GM19351 (cell line): ENCODE results near the gene TPCN1.

Source experiments
- ATAC-seq: cut with Tn5 transposase; IDR thresholded peaks from one replicate; pipeline ENCODE4 v1.9.1; 2021; ENCODE audit warnings: mild to moderate bottlenecking, moderate library complexity; ENCODE audit not compliant: unreplicated experiment

Gene TPCN1

DNA sequence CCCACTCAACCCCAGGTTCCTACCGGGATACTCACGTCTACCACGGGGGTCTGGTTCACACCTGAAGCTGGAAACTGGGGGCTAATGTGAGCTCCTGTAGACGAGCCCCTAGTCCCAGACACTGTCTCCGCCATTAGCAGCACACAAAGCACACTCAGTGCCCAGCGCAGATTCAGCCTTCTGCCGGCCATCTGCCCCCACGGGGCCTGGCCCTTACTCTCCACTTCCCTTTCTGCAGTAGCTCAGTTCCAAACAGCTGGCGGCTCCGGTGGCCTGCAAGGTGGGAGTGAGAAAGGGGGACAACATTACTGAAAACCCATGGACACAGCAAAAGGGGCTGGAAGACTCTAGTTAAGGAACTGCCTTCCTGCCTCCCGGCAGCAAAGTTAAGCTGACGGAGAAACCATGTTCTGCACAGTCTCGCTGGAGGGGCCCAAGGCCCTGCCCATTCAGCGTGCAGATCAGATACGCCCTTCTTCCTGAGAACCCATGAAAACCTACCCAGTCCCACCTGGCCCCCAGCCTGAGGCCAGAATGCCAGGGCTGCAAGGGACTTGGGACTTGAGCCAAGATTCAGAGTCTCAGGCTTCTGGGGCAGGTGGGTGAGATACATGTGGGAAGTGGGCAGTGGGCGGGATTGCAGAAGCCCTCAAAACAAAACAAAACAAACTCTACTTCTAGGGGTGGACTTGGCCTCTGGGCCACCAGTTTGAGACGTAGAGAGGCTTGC, 111.6 kb downstream of the TPCN1 start:
- no peak for ATAC-seq

- no peak for ATAC-seq
These were observed 112.1 kb downstream of the TPCN1 start for GRCh38 chr12:113333418-113333750.

- peak; percentile 29 for ATAC-seq
These were observed 112.9 kb downstream of the TPCN1 start for GRCh38 chr12:113333877-113334785.

DNA sequence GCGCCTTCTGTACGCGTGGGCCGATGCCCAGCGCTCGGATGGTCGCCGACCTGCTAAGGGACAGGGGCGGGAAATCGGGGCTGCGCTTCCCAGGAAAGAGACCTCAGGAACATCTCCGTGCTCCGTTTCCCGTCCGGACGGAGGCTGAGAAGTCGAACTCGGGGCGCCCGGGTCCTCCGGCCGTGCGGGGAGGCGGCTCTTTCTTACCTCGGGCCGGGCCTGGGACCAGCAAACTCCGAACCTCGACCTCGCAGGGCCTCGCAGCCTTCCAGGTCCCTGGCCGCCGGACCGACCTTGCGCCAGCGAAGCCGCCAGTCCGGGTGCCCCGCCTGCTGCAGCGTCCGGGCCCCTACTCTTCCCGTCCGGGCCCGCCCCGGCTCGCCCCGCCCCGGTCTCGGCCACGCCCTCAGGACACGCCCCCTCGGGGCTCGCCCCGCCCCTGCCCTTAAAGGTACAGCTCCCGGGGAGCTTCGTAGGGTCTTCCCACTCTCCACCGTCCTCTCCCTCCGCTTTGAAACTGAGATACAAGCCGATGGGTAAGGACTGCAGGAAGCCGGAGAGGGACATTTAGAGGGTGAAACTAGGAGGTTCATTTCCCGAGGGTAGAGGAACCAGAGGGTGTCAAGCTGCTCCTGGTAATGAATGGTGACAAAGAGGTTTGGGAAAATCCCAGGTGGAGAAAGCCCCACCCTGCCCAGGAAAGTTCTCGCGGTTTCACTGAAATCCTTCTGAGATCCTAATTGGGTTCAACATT, 113.7 kb downstream of the TPCN1 start, which contains the start of gene SLC8B1:
Gene SLC8B1, minus strand, starts transcription at position 324 of the 754 bp plus-strand sequence. CDS start 2,231 bp downstream, outside the sequence.
- peak; percentile 93 for ATAC-seq

DNA sequence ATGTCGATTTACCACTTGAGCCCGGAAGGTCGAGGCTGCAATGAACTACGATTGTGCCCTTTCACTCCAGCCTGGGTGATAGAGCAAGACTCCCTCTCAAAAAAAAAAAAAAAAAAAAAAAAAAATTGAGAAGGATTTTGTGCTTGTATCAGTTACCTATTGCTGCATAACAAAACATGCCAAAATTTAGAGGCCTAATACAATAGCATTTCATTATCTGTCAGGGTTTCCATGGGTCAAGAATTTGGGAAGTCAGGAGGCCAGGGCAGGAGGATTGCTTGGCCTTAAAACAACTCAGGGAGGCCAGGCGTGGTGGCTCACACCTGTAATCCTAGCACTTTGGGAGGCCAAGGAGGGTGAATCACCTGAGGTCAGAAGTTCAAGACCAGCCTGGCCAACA, 118.3 kb downstream of the TPCN1 start:
- no peak for ATAC-seq

DNA sequence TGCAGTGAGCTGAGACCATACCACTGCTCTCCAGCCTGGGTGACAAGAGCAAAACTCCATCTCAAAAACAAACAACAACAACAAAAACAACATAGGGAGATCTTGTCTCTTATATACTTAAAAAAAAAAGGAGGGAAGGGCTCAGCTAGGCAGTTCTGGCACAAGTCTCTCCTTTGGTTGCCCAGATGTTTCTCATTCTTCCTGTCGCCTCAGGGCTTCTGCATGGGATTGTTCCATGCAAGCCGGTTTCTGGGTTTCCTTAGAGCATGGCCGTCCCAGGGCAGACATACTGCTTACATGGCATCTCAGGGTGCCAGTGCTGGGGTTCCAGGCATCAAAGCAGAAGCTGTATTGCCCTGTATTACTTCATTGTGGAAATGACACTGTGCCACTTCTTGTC, 118.8 kb downstream of the TPCN1 start:
- ATAC-seq, result no peak

- ATAC-seq, result no peak
These were observed 120.3 kb downstream of the TPCN1 start for GRCh38 chr12:113341535-113341934.

DNA sequence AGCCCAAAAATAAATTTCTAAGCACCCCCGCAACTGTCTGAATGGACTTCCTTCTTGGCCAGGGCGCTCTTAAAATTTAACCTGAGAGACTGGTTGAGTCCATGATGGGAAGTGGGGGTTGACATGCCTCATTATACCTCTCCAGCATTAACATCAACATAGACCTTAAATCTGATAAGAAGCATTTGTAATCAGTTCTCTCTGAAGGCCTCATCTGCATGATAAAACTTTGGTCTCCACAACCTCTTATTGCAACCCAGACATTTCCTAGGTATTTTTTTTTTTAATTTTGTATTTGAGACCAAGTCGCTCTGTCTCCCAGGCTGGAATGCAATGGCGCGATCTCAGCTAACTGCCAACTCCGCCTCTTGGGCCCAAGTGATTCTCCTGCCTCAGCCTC, 124.1 kb downstream of the TPCN1 start:
- ATAC-seq, result no peak

DNA sequence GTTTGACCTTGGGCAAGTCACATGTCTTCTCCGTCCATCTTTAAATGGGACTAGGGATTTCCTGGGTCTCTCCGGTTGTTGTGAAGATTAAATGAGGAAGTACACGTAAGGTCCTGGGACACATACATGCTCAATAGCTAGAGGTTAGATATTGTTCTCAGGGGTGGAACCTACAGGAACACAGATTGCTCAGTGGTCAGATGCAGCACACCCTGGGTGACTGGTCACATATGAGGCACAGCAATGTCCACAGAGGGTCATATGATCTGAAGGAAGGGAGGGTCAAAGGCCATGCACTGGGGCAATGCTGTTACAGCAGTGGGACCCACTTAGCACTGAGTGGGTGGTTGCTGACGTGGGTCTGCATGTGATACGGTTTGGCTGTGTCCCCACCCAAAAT, 125.1 kb downstream of the TPCN1 start:
- no peak for ATAC-seq

GRCh38 chr12:113347107-113347506, 125.8 kb downstream of the TPCN1 start:
- ATAC-seq, result no peak

DNA sequence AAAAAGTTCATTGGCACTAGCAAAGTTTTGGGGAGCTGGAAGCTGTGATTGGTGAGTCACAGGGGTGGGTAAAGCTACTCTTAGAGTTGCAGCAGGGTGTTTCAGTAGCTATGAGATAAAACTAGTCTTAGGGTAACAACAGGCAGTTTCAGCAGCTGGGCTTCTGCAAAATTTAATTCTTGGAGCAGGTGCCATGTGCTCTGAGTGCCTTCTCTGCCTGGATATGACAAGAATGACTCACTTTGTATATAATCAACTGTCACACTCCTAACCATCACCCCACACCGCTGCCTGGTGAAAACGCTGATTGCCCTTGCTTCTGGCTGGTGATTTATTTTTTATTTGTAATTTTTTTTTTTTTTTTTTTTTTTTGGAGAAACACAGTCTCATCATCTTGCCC, 126.6 kb downstream of the TPCN1 start:
- ATAC-seq, result no peak
